Endothelial cell of umbilical vein (primary cell): ENCODE data around the gene PRIM2. TPM values are rescaled to one million over a fixed set of nuclear protein-coding genes. Genes with fewer than 3 reads are reported as not detected.
"Not testable (repeated sequence)": the region's sequence is repeated elsewhere in the genome, so short reads cannot be mapped to it uniquely, and the experiment has no call there.

ENCODE experiments used
- BruUV-seq: library from RNA; stranded (reverse); fragments of 400-500 nt; replicated peaks from 2 replicates; lab custom pipeline; 2021; lab: Mats Ljungman, UMichigan
- CTCF ChIA-PET: fragments of 300-600, 350-600 bp; sonication (Branson Sonifier 250); formaldehyde crosslinking; loops from one replicate; lab custom pipeline; 2021; ENCODE audit warnings: antibody characterized with exemption, inconsistent platforms; lab: Charles Lee
- POLR2A ChIA-PET: fragments of 300-600, 350-600 bp; sonication (Branson Sonifier 250); formaldehyde crosslinking; loops from one replicate; lab custom pipeline; 2021; ENCODE audit warnings: antibody characterized with exemption, inconsistent platforms; lab: Charles Lee
- DNase-seq: peaks from one replicate; pipeline ENCODE4 v3.0.0-alpha.2; 2011; ENCODE audit warnings: low read depth, low spot score
- FAIRE-seq: peaks from 2 replicates; lab custom pipeline; 2011; peaks lifted over from hg19 to GRCh38; lab: Jason Lieb, UNC
- H2AFZ ChIP-seq: 2 replicates; pipeline ENCODE4 v1.6.0; 2012; ENCODE audit warnings: low read depth, low read length, control low read depth, inconsistent platforms
- H3K27ac ChIP-seq: 2 replicates; pipeline ENCODE4 v1.5.1; 2011; ENCODE audit warnings: low read depth, mild to moderate bottlenecking, control low read depth, low read length, moderate library complexity; ENCODE audit not compliant: insufficient read depth
- H3K27me3 ChIP-seq, 2 experiments: 2 replicates each; pipeline versions ENCODE4 v1.6.0 to v1.6.1; 2011; ENCODE audit warnings: low read length in 2 of 2, mixed read lengths in 1 of 2; ENCODE audit not compliant: control insufficient read depth in 2 of 2, insufficient read depth in 2 of 2
- H3K36me3 ChIP-seq, 2 experiments: 2 replicates in 1 of 2; 3 replicates in 1 of 2; pipeline ENCODE4 v1.5.1; 2011; ENCODE audit warnings: low read length in 2 of 2, mild to moderate bottlenecking in 1 of 2, moderate library complexity in 1 of 2; ENCODE audit not compliant: control insufficient read depth in 2 of 2, insufficient read depth in 2 of 2; ENCODE audit errors: extremely low read depth in 1 of 2
- H3K4me1 ChIP-seq: 3 replicates; pipeline ENCODE4 v1.5.1; 2011; ENCODE audit warnings: mild to moderate bottlenecking, low read length; ENCODE audit not compliant: control insufficient read depth, insufficient read depth; ENCODE audit errors: extremely low read depth
- H3K4me2 ChIP-seq: 2 replicates; pipeline ENCODE4 v1.6.1; 2011; ENCODE audit warnings: low read length, control low read depth, mixed read lengths; ENCODE audit not compliant: insufficient read depth
- H3K4me3 ChIP-seq, 3 experiments: fragments of 200-600 bp in 1 of 3; sonication (generic), shearing (Covaris generic) in 1 of 3; replicated peaks in 1 of 3; 2 replicates each; pipeline ENCODE4 v1.5.1; 2011 to 2016; ENCODE audit warnings: control low read depth in 3 of 3, low read length in 3 of 3, mild to moderate bottlenecking in 2 of 3, inconsistent platforms in 1 of 3, low read depth in 1 of 3, moderate library complexity in 1 of 3; ENCODE audit not compliant: insufficient read depth in 1 of 3
- H3K79me2 ChIP-seq: 2 replicates; pipeline ENCODE4 v1.6.0; 2012; ENCODE audit warnings: low read length, inconsistent platforms; ENCODE audit not compliant: control insufficient read depth, insufficient read depth
- H3K9ac ChIP-seq: replicated peaks from 2 replicates; pipeline ENCODE3; 2011; ENCODE audit warnings: low read length, control low read depth; ENCODE audit not compliant: insufficient read depth; ENCODE audit errors: extremely low read depth
- H3K9me1 ChIP-seq: replicated peaks from 3 replicates; pipeline ENCODE4 v1.6.0; 2011; ENCODE audit warnings: mild to moderate bottlenecking, low read length; ENCODE audit not compliant: control insufficient read depth, insufficient read depth; ENCODE audit errors: extremely low read depth
- H3K9me3 ChIP-seq: replicated peaks from 2 replicates; pipeline ENCODE4 v1.5.1; 2012; ENCODE audit warnings: low read length, inconsistent platforms; ENCODE audit not compliant: control insufficient read depth, insufficient read depth
- H4K20me1 ChIP-seq: replicated peaks from 2 replicates; pipeline ENCODE3; 2011; ENCODE audit warnings: mild to moderate bottlenecking, low read length; ENCODE audit not compliant: control insufficient read depth, insufficient read depth; ENCODE audit errors: extremely low read depth
- dilution Hi-C: fragments of 300-500 bp; cut with MboI; formaldehyde crosslinking; loops from one replicate; pipeline ENCODE4 v1.15.0; 2019; ENCODE audit warnings: low sequenced_read_pairs; ENCODE audit not compliant: extremely low pct_ligation_motif_present
- intact Hi-C: fragments of 100-400 bp; cut with micrococcal nuclease; formaldehyde crosslinking; loops from one replicate; pipeline ENCODE4 v1.10.0; 2022
- polyA plus RNA-seq, 4 experiments: library from polyadenylated mRNA; depleted of rRNA in 3 of 4; stranded (reverse) in 3 of 4; unstranded in 1 of 4; fragments of >200 nt; gene quantifications; 2 replicates each; pipeline versions ENCODE4 v1.2.1 to v1.2.3, GENCODE V29; 2011 to 2012; ENCODE audit warnings: missing spikeins in 1 of 4
- total RNA-seq: library from RNA; stranded (reverse); gene quantifications from 2 replicates; pipeline ENCODE4 v1.2.3, GENCODE V29; 2021

PRIM2 gene
- total and polyA plus RNA-seq, 2 donors (not counting 3 experiments of a cell fraction or from before 2014, with no cell fraction given) = 5.3 to 21.0 TPM

DNA sequence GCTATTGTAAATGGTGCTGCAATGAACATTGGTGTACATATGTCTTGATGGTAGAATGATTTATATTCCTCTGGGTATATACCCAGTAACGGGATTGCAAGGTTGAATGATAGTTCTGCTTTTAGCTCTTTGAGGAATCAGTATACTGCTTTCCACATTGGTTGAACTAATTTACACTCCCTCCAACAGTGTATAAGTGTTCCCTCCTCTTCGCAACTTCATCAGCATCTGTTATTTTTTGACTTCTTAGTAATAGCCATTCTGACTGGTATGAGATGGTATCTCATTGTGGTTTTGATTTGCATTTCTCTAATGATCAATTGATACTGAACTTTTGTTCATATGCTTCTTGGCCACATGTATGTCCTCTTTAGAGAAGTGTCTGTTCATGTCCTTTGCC is 73.4 kb downstream of the PRIM2 start:
- H3K79me2 ChIP-seq, POLR2A ChIA-PET, H3K27me3 ChIP-seq, H3K4me3 ChIP-seq, H3K4me2 ChIP-seq, FAIRE-seq, BruUV-seq, H4K20me1 ChIP-seq, CTCF ChIA-PET, H3K9me3 ChIP-seq, DNase-seq, H2AFZ ChIP-seq, H3K9me1 ChIP-seq, H3K27ac ChIP-seq, H3K9ac ChIP-seq, H3K36me3 ChIP-seq, intact Hi-C loops, H3K4me1 ChIP-seq, dilution Hi-C loops: not testable (repeated sequence)

- H3K27me3 ChIP-seq, H3K36me3 ChIP-seq, FAIRE-seq, H3K9me1 ChIP-seq, H3K79me2 ChIP-seq, H3K27ac ChIP-seq, BruUV-seq, H2AFZ ChIP-seq, H4K20me1 ChIP-seq, H3K9me3 ChIP-seq, POLR2A ChIA-PET, H3K9ac ChIP-seq, intact Hi-C loops, H3K4me3 ChIP-seq, H3K4me2 ChIP-seq, dilution Hi-C loops, H3K4me1 ChIP-seq, CTCF ChIA-PET, DNase-seq: not testable (repeated sequence)
Measured at GRCh38 chr6:57392047-57392446, 74.6 kb downstream of the PRIM2 start.

DNA sequence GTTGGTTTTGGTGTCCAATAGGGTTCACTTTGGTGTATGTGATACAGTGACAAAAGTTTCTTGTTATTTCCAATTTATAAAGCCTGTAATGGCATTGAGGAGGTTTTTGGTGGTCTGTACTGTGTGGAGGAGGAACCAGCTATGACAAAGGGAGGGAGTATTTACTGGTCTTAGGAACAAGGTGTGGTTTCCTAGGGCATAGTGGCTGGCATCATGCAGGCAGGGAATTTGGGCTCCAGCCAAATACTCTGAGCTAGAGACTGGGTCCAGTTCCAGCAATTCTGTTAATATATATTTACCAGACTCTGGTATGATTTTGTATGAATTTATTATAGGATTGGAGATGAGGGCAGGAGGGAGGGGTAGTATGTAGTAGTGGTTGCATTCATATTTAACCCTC is 101.9 kb downstream of the PRIM2 start:
- CTCF ChIA-PET = interaction anchor here (1.0 kb wide), 1 partner anchor 13 kb away, joined by 3 read pairs; no protein-coding TSS in a partner anchor
- H3K9ac ChIP-seq, dilution Hi-C loops, H3K9me1 ChIP-seq, H3K4me1 ChIP-seq, H2AFZ ChIP-seq, H4K20me1 ChIP-seq, H3K4me2 ChIP-seq, H3K36me3 ChIP-seq, POLR2A ChIA-PET, intact Hi-C loops, H3K79me2 ChIP-seq, H3K27me3 ChIP-seq, FAIRE-seq, BruUV-seq, H3K4me3 ChIP-seq, DNase-seq, H3K27ac ChIP-seq, H3K9me3 ChIP-seq: not testable (repeated sequence)
